C4-2B (cell line): Measurements from ENCODE around the gene MTSS2.

Source experiments
- ZFX ChIP-seq: fragments of 450-650 bp; IDR thresholded peaks from 2 replicates; pipeline ENCODE4 v1.6.1; 2017
- TF ChIP-seq, protein P1 (sequence below): fragments of 450-650 bp; conservative IDR thresholded peaks from 2 replicates; pipeline ENCODE4 v1.5.1; 2017; ENCODE audit warnings: mild to moderate bottlenecking

DNA sequence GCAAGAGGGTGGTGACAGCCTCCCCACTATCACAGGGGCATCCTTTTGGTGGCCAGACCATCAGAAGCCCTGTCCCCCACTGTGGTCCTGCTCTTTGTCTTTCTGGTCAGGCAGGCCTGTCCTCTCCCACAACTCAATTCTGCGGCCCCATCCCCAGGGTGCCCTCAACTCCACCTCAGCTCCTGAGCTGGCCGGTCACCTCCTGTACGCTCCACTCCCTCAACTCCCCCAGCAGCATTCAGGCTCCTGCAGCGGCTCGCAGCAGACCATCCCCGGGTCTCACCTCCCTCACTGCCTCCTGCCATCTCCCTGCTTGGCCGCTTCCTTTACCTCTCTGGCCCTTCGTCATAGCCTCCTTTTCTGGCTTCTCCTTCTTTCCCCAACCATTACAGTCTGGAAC, 43.4 kb upstream of the MTSS2 start:
- TF ChIP-seq, protein P1, sequence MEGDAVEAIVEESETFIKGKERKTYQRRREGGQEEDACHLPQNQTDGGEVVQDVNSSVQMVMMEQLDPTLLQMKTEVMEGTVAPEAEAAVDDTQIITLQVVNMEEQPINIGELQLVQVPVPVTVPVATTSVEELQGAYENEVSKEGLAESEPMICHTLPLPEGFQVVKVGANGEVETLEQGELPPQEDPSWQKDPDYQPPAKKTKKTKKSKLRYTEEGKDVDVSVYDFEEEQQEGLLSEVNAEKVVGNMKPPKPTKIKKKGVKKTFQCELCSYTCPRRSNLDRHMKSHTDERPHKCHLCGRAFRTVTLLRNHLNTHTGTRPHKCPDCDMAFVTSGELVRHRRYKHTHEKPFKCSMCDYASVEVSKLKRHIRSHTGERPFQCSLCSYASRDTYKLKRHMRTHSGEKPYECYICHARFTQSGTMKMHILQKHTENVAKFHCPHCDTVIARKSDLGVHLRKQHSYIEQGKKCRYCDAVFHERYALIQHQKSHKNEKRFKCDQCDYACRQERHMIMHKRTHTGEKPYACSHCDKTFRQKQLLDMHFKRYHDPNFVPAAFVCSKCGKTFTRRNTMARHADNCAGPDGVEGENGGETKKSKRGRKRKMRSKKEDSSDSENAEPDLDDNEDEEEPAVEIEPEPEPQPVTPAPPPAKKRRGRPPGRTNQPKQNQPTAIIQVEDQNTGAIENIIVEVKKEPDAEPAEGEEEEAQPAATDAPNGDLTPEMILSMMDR, result no peak
- TF ChIP-seq ZFX, result no peak
